ENCODE measurements around the gene HLA-G.
"Not testable (repeated sequence)": the region's sequence is repeated elsewhere in the genome, so short reads cannot be mapped to it uniquely, and the experiment has no call there.

HLA-G gene

DNA sequence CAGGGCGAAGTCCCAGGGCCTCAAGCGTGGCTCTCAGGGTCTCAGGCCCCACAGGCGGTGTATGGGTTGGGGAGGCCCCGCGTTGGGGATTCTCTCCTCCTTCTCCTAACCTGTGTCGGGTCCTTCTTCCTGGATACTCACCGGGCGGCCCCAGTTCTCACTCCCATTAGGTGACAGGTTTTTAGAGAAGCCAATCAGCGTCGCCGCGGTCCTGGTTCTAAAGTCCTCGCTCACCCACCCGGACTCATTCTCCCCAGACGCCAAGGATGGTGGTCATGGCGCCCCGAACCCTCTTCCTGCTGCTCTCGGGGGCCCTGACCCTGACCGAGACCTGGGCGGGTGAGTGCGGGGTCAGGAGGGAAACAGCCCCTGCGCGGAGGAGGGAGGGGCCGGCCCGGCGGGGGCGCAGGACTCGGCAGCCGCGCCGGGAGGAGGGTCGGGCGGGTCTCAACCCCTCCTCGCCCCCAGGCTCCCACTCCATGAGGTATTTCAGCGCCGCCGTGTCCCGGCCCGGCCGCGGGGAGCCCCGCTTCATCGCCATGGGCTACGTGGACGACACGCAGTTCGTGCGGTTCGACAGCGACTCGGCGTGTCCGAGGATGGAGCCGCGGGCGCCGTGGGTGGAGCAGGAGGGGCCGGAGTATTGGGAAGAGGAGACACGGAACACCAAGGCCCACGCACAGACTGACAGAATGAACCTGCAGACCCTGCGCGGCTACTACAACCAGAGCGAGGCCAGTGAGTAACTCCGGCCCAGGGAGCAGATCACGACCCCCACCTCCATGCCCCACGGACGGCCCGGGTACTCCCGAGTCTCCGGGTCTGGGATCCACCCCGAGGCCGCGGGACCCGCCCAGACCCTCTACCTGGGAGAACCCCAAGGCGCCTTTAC, at the start of gene HLA-G:
TSS of gene HLA-G (plus strand) at position 247 of the 892 bp plus-strand sequence. CDS start at position 267, 20 bp downstream.
- DNase-seq, result no peak

DNA sequence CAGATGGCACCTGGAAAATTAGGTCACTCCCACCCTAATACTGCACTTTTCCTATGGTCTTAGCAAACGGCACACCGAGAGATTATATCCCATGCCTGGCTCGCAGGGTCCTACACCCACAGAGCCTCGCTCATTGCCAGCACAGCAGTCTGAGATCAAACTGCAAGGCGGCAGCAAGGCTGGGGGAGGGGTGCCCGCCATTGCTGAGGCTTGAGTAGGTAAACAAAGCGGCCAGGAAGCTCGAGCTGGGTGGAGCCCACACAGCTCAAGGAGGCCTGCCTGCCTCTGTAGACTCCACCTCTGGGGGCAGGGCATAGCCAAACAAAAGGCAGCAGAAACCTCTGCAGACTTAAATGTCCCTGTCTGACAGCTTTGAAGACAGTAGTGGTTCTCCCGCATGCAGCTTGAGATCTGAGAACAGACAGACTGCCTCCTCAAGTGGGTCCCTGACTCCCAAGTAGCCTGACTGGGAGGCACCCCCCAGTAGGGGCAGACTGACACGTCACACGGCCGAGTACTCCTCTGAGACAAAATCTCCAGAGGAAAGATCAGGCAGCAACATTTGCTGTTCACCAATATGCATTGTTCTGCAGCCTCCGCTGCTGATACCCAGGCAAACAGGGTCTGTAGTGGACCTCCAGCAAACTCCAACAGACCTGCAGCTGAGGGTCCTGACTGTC, 47.5 kb upstream of the HLA-G start:
- DNase-seq, result not testable (repeated sequence)

DNA sequence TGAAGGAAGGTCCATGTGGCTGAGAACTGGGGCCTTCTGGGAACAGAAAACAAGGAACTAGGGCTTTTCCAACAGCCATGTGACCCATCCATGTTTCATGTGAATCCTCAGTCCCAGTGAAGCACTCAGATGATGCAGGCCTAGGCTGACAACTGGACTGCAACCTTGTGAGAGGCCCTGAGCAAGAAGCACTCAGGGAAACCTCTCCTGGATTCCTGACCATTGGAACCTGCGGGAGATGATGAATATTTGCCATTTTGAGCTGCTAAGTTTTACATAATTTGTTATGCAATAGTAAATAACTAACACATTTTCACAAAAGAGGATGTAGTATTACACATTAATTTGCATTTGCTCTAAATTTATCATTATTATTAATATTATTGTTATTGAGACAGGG, 38.4 kb upstream of the HLA-G start:
- no peak for DNase-seq

DNA sequence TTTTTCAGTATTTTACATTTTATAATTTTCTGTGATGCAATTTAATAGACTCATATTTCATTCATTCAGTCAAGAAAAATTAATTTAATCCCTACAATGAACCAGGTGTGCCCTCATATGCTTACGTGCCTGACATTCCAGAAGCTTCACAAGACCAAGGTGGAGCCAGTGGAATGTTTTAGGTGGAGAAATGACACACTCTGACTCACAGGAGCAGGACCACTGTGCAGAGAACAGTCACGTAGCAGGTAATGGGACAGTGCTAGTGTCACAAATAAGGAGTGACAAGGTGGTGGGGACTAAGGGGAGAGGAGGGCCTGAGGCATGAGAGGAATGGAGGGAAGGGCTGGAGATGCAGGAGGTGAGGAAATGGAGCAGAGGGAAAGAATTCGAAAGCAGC, 37.0 kb upstream of the HLA-G start:
- DNase-seq, result no peak

DNA sequence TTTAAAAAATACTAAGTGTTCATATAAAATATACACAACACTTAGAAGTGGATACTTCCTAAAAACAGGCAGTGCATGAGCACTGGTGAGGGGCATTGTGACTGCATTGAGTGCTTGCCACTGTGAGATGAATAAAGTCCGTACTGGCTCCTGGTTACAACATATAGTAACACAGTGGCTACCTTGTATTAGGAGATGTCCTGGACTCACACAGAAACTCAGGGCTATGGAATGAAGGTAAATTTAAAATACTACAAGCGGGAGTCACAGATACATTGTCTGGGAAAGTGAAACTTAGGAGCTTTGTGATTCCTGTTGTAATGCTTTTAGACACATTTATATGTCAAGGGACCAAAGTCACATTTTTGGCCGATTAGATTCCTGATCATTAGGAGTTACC, 36.5 kb upstream of the HLA-G start:
- DNase-seq, result no peak

DNA sequence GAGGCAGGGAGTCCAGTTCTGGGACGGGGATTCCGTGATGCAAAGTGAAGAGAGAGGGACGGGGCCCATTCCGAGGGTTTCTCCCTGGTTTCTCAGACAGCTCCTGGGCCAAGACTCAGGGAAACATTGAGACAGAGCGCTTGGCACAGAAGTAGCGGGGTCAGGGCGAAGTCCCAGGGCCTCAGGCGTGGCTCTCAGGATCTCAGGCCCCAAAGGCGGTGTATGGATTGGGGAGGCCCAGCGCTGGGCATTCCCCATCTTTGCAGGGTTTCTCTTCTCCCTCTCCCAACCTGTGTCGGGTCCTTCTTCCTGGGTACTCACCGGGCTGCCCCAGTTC, 35.9 kb upstream of the HLA-G start:
- no peak for DNase-seq

DNA sequence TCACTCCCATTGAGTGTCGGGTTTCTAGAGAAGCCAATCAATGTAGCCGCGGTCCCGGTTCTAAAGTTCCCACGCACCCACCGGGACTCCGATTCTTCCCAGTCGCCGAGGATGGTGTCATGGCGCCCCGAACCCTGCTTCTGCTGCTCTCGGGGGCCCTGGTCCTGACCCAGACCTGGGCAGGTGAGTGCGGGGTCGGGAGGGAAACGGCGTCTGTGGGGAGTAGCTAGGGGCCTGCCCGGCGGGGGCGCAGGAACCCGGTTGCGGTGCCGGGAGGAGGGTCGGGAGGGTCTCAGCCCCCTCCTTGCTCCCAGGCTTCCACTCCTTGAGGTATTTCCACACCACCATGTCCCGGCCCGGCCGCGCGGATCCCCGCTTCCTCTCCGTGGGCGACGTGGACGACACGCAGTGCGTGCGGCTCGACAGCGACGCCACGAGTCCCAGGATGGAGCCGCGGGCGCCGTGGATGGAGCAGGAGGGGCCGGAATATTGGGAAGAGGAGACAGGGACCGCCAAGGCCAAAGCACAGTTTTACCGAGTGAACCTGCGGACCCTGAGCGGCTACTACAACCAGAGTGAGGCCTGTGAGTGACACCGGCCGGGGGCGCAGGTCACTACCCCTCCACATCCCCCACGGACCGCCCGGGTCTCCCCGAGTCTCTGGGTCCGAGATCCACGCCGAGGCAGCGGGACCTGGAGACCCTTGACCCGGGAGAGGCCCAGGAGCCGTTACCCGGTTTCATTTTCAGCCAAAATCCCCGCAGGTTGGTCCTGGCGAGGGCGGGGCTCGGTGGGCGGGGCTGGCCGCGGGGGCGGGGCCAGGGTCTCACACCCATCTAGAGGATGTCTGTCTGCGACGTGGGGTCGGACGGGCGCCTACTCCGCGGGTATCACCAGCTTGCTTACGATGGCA, 35.2 kb upstream of the HLA-G start:
- peak; percentile 91 for DNase-seq

DNA sequence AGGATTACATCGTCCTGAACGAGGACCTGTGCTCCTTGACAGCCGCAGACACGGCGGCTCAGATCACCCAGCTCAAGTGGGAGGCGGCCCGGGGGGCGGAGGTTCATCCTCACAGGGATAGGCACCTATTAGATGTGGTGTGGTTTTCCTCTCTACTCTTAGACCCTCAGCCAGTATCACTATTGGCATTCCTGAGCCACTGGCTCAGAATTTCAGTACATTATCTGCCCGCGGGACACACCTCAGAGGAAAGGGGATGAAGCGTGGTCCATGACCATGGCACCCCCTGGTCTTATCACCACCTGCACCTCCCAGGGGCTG, 34.6 kb upstream of the HLA-G start:
- DNase-seq, result no peak

DNA sequence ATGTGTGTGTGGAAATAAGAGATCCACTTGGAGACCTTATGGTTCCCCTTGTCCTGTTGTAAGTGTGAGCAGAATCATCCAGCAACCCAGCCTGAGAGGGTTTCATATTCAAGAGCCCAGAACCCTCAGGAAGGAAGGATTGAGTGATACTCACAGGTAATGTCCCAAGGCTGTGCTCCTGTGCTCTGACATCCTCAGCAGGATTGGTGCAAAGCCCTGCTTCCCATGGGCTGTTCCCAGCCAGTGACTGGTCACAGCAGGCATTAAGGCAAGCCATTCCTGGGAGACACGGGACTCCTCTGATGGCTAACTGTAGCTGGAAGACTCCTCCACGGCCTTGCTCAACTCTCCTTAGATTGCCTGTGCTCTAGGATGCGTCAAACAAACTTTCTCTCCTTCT, 33.8 kb upstream of the HLA-G start:
- no peak for DNase-seq

DNA sequence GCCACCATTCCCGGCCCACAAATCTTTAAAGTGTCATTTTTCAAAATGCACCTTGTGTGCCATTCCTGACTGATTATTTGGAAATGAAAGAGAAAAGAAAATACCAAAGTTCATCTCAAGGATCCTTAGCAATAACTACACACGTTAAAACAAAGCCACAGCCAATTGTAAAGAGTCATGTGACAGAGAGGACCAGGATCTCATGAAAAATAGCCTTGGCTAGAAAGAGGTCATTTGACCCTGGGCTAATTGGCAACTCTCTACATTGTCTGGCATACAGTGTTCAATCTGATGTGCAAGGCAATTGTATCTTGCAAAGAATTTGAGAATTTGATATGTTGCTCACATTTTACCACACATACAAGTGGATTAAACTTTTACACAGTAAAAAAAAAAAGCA, 31.6 kb upstream of the HLA-G start:
- no peak for DNase-seq

DNA sequence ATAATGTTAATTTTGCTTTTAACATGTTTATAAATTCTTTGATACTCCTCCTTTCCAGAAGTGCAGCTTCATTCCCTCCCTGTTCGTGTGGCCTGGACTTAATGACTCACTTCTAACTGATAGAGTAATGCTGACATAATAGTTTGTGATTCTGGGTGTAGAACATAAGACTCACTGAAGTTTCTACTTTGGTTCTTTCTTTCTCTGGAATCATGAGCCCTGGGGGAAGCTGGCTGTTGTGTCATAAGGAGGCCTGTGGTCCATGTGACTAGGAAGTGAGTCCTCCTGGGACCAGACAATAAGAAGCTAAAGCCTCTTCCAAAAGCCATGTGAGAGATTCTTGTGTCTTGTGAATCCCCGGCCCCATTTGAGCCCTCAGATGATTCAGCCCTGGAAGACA, 30.5 kb upstream of the HLA-G start:
- no peak for DNase-seq

DNA sequence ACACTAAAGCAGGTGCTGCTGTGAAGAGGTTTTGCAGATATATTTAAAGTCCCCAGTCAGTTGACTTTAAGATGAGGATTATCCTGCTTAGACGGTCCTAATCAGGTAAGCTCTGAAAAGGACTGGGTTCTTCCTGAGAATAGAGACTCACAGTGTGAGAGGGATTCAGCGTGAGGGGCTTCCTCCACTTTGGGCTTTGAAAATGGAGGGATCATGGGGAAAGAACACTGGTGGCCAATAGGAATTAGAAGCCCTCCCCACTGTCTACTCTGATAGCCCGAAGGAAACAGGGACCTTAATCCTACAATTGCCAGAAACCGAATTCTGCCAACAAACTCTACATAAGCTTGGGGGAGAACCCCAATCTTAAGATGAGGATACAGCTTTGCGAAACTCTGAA, 29.7 kb upstream of the HLA-G start:
- no peak for DNase-seq

DNA sequence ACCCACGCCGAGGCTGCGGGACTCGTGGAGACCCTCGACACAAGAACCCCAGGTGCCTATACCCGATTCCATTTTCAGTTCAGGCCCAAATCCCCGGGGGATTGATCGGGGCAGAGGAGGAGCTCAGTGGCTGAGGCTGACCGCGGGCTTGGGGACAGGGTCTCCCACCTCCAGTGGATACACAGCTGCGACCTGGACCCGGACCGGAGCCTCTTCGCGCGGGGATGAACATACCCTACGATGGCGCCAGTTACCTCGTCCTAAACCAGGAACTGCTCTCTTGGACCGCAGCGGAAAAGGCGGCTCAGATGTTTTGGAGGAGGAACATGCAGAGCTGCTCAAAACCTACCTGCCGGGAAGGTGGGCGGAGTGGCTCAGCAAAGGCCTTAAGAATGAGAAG, 27.4 kb upstream of the HLA-G start:
- no peak for DNase-seq

DNA sequence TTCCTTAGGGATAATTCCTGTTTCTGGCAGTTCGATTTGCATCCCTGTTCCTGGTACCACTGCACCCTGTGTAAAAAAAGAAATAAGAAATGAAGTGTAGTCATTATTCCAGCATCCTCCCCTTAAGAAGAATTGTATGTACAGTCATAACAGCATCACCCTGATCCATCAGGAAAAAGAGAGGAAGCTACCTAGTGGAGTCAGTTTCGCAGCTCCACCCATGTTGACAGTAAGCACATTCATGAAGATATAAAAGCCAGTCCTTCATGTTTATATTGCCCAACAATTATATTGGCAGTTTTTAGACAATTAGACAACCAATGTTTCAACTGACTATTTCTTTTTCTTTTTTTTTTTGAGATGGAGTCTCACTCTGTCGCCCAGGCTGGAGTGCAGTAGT, 21.2 kb upstream of the HLA-G start:
- DNase-seq, result no peak

DNA sequence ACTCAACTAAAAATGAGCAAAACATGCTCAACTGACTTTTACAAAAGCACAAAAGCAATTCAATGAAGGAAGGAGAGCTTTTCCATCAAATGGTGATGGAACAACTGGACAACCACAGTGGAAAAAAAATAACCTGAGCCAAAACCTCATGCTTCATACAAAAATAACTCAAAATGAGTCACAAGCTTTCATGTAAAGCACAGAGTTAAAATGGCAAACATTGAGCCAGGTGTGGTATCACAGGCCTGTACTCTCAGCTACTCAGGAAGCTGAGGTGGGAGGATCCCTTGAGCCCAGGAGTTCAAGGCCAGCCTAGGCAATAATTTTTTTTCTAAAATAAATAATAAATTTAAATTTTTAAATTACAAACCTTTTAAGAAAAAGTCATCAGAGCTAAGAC, 18.4 kb upstream of the HLA-G start:
- no peak for DNase-seq

DNA sequence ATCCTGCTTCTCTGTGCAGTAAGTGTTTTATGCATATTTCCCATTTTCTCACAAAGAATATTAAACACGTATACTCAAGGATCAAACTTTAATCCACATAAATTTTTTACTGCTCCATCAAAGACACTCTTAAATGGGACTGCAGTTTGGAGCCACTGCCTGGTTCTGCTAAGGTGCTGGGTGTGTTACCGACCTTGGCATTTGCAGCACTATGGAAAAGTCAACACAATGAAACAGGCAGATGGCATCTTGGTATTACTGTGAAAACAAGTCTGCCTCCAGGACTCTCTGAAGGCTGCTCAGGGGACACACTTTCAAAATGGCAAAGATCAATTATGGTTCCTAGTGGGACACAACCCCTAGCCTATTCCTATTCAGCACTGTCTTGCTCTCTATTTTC, 17.3 kb upstream of the HLA-G start:
- DNase-seq, result no peak

DNA sequence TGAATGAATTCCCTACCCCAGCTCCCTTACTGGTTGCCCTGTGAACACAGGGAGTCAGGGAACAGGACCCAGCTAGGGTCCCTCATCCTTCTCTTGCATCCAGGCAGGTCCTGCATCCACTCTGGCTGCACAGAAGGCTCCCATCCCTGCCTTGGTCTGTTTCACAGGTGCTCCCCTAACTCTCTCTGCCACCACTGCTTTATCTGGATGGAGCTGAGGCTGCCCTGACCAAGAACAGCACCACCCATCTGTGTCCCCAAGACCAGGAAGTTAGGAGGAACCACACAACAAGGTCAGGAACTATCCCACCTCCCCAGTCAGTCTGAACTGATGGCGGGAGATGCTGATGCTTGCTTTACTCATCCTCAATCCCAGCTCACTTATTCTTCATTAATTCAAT, 16.2 kb upstream of the HLA-G start:
- DNase-seq, result no peak

DNA sequence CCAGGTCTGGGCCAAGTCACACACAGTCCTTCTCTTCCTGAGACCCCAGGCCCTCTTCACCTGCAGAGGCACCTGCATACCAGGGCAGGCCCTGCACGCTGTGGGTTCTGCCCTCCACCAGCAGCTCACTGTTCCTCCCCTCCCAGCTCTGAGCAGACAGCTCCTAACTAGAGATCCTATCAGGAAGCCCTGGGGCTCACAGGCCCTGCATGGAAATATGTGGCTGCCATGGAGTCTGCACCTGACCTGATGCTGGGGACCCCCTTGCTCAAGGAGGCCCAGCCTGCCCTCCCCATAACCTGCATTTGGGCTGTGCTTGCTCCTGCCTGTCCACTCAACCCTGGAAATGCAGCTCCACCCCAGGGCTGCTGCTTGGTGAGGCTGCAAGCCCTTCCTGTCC, 14.6 kb upstream of the HLA-G start:
- no peak for DNase-seq

DNA sequence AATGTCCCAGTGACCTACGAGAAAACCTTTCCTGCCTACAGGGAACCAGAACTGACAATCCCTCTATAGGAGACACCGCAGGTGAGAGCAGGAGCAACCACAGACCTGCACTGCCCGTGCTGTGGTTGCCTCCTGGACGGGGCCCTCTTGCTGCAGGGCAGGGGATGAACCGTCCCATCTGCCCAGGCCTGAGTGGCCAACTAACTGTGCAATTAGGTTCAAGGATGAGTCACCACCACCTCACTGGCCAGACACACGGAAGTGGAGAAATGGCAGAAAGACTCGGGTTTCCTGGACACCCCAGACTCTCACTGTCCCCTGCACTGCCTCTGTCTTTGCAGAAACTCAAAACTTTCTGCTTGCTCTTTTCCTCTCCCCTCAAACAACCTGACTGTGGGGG, 13.8 kb upstream of the HLA-G start:
- no peak for DNase-seq

DNA sequence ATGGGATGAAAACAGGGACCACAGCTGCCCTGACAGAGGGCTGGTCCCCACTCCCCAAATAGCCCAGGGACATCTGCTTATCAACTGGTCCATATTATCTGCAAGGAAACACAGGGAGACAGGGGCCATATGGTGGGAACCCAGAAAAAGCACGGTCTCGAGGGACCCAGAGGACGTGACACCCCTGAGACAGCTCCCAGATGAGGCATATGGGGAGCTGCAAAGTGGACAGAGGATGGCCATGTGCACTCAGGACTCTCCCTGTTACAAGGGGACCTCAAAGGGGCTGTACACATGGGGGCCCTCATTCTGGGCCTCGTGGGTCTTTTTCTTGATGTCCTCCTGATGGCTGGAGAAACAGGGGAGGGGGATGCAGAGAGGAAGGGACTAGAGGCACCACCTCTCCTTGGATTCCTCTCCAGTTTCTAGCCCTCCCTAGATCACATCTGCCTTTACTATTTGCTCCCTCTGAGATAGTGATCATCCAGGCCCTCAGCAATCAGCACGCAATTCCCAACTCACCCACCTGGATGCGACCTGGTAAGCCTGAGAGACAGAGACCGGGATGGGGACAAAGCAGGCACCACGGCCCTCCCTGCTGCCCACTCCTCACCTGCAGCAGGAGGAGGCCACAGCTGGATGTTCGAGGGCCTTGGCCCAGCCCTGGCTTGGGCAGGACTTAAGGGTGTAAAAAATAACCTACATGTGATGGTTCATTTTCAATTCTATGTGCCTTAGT, 13.1 kb upstream of the HLA-G start:
- no peak for DNase-seq

DNA sequence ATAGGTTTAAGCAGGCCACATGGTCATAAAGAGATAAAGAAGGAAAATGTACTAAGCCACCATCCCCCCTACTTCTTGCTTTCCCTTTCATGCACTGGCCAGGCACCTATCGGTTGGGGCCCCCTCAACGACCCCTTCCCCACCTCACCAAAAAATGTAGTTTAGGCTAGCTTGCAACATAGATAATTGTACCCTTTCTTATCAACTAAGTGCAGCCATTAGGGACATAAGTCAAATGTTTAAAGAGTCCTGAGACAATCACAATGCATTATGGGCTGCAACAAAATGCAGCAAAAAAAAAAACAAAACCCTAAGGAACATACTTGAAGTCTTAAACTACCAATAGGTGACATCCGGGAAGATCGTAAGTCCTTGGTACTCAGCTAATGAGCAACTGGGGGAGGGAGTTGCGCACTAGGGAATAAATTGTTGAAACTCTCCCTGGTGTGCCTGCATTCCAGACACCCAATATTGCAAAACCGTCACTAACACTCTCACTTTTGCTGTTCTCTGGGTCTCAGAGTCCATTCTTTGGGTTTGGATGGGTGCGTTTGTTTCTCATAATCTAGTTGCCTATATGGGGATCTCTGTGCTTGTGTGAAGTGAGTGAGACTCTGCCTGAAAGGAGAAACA, 12.4 kb upstream of the HLA-G start:
- DNase-seq, result no peak

DNA sequence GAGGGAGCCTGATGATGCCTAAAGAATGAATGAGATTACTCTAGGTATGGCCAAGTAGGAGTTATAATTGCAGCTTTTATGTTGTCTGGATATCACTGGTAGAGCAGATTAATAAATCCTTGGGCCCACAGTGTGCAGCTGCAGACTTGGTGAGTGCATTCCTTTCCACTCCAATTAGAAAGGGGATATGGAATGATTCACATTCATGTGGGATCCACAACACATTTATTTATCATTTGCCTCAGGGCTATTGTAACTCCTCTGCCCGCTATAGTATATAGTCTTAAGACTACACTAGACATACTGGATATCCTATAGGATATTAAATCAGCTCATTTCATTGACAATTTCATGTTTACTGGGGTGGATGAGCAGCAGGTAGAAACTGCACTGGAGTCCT, 11.6 kb upstream of the HLA-G start:
- DNase-seq, result no peak

DNA sequence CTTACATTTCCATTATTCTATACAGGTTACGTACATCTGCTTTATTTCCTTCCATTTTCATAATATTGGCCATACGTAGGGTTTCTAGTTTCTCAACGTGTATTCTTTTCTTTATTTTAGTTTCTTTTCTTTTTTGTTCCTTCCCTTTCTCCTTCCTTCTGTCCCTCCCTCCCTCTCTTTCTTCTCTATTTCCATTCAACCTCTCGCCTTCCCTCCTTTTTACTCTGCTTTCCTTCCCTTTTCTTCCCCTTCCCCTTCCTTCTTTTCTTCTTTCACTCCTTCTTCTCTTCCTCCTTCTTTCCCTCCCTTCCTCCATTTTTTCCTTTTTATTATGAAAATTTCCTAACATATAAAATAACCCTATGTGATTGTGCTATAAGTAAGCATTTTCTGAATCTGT, 8.7 kb upstream of the HLA-G start:
- DNase-seq, result no peak
